DOHH2 (cell line): ENCODE results near the gene SORBS2.

Experiments
- CTCF ChIP-seq: fragments of 200-600 bp; sonication (generic); IDR thresholded peaks from one replicate; pipeline ENCODE4 v1.5.1; 2014; ENCODE audit warnings: antibody characterized with exemption, mild to moderate bottlenecking, low read depth, low read length; ENCODE audit not compliant: poor library complexity, severe bottlenecking
- EZH2phosphoT487 ChIP-seq: fragments of 200-600 bp; sonication (generic); IDR thresholded peaks from 2 replicates; pipeline ENCODE4 v1.6.1; 2017; ENCODE audit warnings: borderline replicate concordance, mild to moderate bottlenecking, antibody characterized with exemption, low read length, moderate library complexity, mixed read lengths

DNA sequence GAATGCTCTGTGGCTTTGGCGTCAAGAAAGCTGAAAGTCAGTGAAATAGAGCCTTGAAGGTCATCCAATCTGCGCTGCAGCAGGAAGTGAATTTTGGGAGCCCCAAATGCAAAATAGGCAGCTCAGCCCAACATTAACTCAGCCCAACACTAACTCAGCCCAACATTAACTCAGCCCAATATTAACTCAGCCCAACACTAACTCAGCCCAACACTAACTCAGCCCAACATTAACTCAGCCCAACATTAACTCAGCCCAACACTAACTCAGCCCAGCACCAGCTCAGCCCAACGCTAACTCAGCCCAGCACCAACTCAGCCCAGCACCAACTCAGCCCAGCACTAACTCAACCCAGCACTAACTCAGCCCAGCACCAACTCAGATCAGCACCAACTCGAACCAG, 71.5 kb downstream of the SORBS2 start:
- no peak for TF ChIP-seq CTCF
- TF ChIP-seq EZH2phosphoT487: no peak
